Gastrocnemius medialis (tissue), 4 donors: ENCODE measurements around the gene IQCH.

ENCODE experiments used
- CTCF ChIP-seq, 5 experiments: fragments of 450-650 bp in 3 of 5; fragments of 200-600 bp in 2 of 5; sonication (generic) in 2 of 5; IDR thresholded peaks in 4 of 5; conservative IDR thresholded peaks in 1 of 5; 1 replicate in 4 of 5; 2 replicates in 1 of 5; pipeline ENCODE4 v1.5.1; 2016 to 2019; ENCODE audit warnings: antibody characterized with exemption in 5 of 5, mild to moderate bottlenecking in 3 of 5, moderate library complexity in 3 of 5
- POLR2A ChIP-seq, 2 donors: fragments of 450-650 bp; IDR thresholded peaks; one replicate each; pipeline ENCODE4 v1.6.1; 2017; ENCODE audit warnings: antibody characterized with exemption in 2 of 2, mild to moderate bottlenecking in 2 of 2, moderate library complexity in 2 of 2

GRCh38 chr15:67341539-67341938 lies 87.0 kb downstream of the IQCH start:
- TF ChIP-seq CTCF (IDR thresholded peaks at IDR 0.05 in 4 of 5, conservative IDR thresholded peaks at IDR 0.05 in 1 of 5) (no peak), POLR2A (IDR thresholded peaks at IDR 0.05) (no peak)
